Stomach (tissue), 9 donors: Measurements from ENCODE around the gene RARG. TPM values are rescaled to one million over a fixed set of nuclear protein-coding genes. Genes with fewer than 3 reads are reported as not detected.

ENCODE experiments used
- DNase-seq, 2 donors: peaks; one replicate each; pipeline versions ENCODE4 v3.0.0 to v3.0.0-alpha.2; 2013 to 2019
- H3K27ac ChIP-seq, 5 donors: fragments of 200-600 bp in 4 of 5; sonication (generic) in 4 of 5; one replicate each; pipeline ENCODE4 v1.5.1; 2013 to 2019; ENCODE audit warnings: mild to moderate bottlenecking in 1 of 5, moderate library complexity in 1 of 5
- H3K27me3 ChIP-seq, 3 donors: fragments of 200-600 bp; sonication (generic); one replicate each; pipeline ENCODE4 v1.5.1; 2017 to 2019; ENCODE audit warnings: mixed run types in 1 of 3
- H3K36me3 ChIP-seq, 4 donors: fragments of 200-600 bp; sonication (generic); 1 replicate in 3 of 4; 2 replicates in 1 of 4; pipeline ENCODE4 v1.5.1; 2016 to 2019
- H3K4me1 ChIP-seq, 4 donors: fragments of 200-600 bp; sonication (generic); one replicate each; pipeline ENCODE4 v1.5.1; 2016 to 2019
- H3K4me3 ChIP-seq, 4 donors: fragments of 200-600 bp; sonication (generic) in 3 of 4; one replicate each; pipeline ENCODE4 v1.5.1; 2016 to 2019; ENCODE audit warnings: mild to moderate bottlenecking in 1 of 4
- H3K9me3 ChIP-seq, 4 donors: fragments of 200-600 bp; sonication (generic); one replicate each; pipeline ENCODE4 v1.5.1; 2016 to 2019
- CTCF ChIP-seq, 7 experiments: fragments of 450-650 bp in 4 of 7; fragments of 200-600 bp in 3 of 7; sonication (generic) in 3 of 7; IDR thresholded peaks; one replicate each; pipeline ENCODE4 v1.5.1; 2016 to 2019; ENCODE audit warnings: antibody characterized with exemption in 7 of 7, control low read depth in 2 of 7, mild to moderate bottlenecking in 1 of 7
- EP300 ChIP-seq: sonication (generic); formaldehyde crosslinking; IDR thresholded peaks from one replicate; pipeline ENCODE4 v1.6.1; 2017; ENCODE audit warnings: antibody characterized with exemption
- POLR2A ChIP-seq, 4 donors: fragments of 450-650 bp; IDR thresholded peaks; one replicate each; pipeline ENCODE4 v1.6.1; 2016; ENCODE audit warnings: antibody characterized with exemption in 4 of 4, control low read depth in 2 of 4, mild to moderate bottlenecking in 1 of 4, moderate library complexity in 1 of 4
- POLR2AphosphoS5 ChIP-seq, 3 donors: sonication (generic); formaldehyde crosslinking; IDR thresholded peaks; one replicate each; pipeline ENCODE4 v1.6.1; 2016; ENCODE audit warnings: antibody characterized with exemption in 3 of 3
- WGBS, 5 donors: extraction: QIAGEN DNeasy Blood & Tissue Kit in 3 of 5; methylation state at CpG; one replicate each; pipeline versions ENCODE4 v1.1.5 to v1.1.7; 2013 to 2018; 5-methylcytosine and 5-hydroxymethylcytosine counted together
- intact Hi-C: fragments of 100-400 bp; cut with DNase I; formaldehyde crosslinking; loops from one replicate; pipeline ENCODE4 v1.15.1; 2023; ENCODE audit warnings: low total_unique reads
- polyA plus RNA-seq, 3 donors: library from polyadenylated mRNA; stranded (reverse); fragments of 200-250 nt; gene quantifications; one replicate each; pipeline ENCODE4 v1.2.3, GENCODE V29; 2013
- total RNA-seq, 5 donors: library from RNA; depleted of rRNA; stranded (reverse); fragments of >200 nt; gene quantifications; one replicate each; pipeline versions ENCODE4 v1.1.0 to v1.2.3, GENCODE V29; 2014 to 2016
- donor health status: healthy with polysubstance abuse.
- donor health status: Bipolar disorder and iron deficiency.
- donor health status: healthy.

Gene RARG
- total and polyA plus RNA-seq, 8 donors = 2.0 to 37.7 (median 9.6) TPM

DNA sequence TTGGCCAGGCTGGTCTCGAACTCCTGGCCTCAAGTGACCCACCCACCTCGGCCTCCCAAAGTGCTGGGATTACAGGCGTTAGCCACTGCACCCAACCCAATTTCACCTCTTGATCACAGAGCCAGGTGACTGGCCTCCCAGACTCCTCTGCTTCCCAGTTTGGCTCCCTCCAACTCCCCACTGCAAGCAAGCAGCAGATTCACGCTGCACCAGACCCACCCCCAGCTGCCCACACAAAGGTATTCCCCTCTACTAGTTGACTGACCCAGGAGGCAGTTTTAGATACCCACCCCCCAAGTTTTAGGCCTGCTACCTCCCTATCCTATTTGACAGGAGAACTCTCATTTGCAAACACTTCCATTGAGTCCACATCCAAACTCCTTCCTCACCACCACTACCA is 5.2 kb downstream of the RARG start:
- no peak overlapping the region for H3K4me3 ChIP-seq
- WGBS, 5 donors = 87 to 95% (median 88%) methylated on average over 4 of the region's 4 CpGs
- peaks cover 6 to 26% (median 16%) of the 10 kb centered on the region in 4 donors for H3K36me3 ChIP-seq
- peaks cover 0 to 6% (median 0%) of the 10 kb centered on the region in 3 donors for H3K27me3 ChIP-seq
- TF ChIP-seq POLR2A (IDR thresholded peaks at IDR 0.05) (no peak), CTCF (IDR thresholded peaks at IDR 0.05) (no peak), EP300 (no peak), POLR2AphosphoS5 (IDR thresholded peaks at IDR 0.05) (no peak)
- DNase-seq = no peak
- no peaks in the 10 kb centered on the region for H3K9me3 ChIP-seq
- intact Hi-C loops = no loop called here
- peaks cover 43 to 84% (median 65%) of the 10 kb centered on the region in 4 donors for H3K4me1 ChIP-seq
- H3K27ac ChIP-seq = no peak overlapping the region

DNA sequence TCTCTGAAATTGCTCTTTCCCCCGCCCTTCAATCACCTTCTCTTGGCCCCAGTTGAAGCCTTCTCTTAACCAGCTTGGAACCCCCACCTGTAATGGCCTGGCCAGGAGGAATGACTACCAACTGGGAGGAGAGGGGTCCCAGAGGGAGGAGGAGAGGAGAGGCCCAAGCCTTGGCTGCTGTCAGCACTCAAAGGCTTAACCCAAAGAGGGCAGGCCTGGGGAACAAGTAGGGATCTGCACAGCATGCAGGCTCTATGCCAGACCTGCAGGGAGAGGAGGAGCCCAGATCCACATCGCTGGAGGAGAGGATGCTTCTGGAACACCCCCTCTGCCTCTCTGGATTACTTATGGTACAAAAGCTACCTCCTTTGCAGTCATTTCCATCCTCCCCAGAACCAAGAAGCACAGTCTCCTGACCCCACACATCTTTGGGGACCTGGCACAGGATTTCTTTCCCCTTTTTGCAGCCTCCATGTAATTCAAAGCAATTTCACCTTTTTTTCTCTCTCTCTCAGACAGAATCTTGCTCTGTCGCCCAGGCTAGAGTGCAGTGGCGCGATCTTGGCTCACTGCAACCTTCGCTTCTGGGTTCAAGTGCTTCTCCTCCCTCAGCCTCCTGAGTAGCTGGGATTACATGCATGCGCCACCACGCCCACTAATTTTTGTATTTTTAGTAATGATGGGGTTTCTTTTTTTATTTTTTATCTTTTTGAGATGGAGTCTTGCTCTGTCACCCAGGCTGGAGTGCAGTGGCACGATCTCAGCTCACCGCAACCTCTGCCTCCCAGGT is 6.2 kb downstream of the RARG start:
- H3K27ac ChIP-seq = peak overlapping the region in 4 of 5 donors; percentile 96 to 99 (median 98)
- H3K9me3 ChIP-seq = no peaks in the 10 kb centered on the region
- 85 to 92% (median 90%) methylated on average over 10 of the region's 10 CpGs for WGBS, 5 donors
- DNase-seq = peak in 1 of 2 donors; percentile 48
- no peak overlapping the region for H3K4me3 ChIP-seq
- intact Hi-C loops = no loop called here
- TF ChIP-seq POLR2A (IDR thresholded peaks at IDR 0.05) (no peak), CTCF (IDR thresholded peaks at IDR 0.05) (no peak), EP300 (no peak), POLR2AphosphoS5 (IDR thresholded peaks at IDR 0.05) (no peak)
- peaks cover 38 to 76% (median 59%) of the 10 kb centered on the region in 4 donors for H3K4me1 ChIP-seq
- H3K27me3 ChIP-seq = no peaks in the 10 kb centered on the region
- peaks cover 6 to 26% (median 16%) of the 10 kb centered on the region in 4 donors for H3K36me3 ChIP-seq

- peaks cover 6 to 26% (median 16%) of the 10 kb centered on the region in 4 donors for H3K36me3 ChIP-seq
- H3K27ac ChIP-seq = peak overlapping the region in 4 of 5 donors; percentile 96 to 99 (median 98)
- H3K4me1 ChIP-seq = peaks cover 34 to 74% (median 59%) of the 10 kb centered on the region in 4 donors
- TF ChIP-seq CTCF (IDR thresholded peaks at IDR 0.05) = no peak
- TF ChIP-seq EP300 = no peak
- no peak for TF ChIP-seq POLR2A (IDR thresholded peaks at IDR 0.05)
- no peak for TF ChIP-seq POLR2AphosphoS5 (IDR thresholded peaks at IDR 0.05)
- WGBS, 5 donors = 58 to 80% (median 72%) methylated on average over 6 to 10 of the region's 10 CpGs
- intact Hi-C loops = no loop called here
- DNase-seq = peak in 1 of 2 donors; percentile 51
- no peaks in the 10 kb centered on the region for H3K27me3 ChIP-seq
- no peaks in the 10 kb centered on the region for H3K9me3 ChIP-seq
- H3K4me3 ChIP-seq = no peak overlapping the region
Measured at GRCh38 chr12:53224897-53225634, 6.9 kb downstream of the RARG start.

DNA sequence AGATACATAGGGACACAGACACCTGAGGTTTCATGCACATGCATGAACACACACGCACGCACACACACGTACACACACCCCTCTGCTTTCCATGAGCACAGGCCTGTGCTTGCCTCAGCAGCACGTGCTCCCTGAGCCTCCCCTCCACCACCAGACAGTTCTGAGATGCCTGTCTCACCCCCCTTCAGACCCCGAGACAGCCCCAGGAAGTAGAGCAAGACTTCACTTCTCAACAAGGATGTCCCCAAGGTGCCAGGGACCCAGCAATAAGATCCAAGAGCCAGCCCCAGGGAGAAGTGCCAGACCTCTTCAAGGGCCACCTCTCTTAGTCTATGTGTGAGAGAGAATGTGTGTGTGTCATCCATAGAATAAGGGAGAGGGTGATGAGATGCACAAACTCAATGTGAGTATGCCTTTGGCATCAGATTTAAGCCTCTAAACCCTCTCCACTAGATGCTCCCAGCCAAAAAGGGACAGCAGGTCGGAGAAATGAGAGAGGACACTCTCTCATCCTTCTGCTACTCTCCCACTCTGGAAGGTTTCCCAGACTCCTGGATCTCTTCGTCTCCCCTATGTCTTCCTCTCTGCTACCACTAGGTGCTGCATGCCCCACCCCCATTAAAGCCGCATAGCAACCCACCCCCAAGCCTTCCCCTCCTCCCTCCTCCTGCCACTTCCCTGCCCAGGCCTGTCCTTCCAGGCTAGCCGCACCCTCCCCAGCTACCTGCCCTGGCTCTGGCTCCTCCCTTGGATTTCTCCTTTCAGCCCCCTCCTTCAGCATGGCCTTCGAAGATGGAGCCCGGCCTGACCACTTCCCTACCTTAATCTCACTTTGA is 7.7 kb downstream of the RARG start:
- peaks cover 6 to 26% (median 16%) of the 10 kb centered on the region in 4 donors for H3K36me3 ChIP-seq
- 31 to 59% (median 48%) methylated on average over 11 of the region's 11 CpGs for WGBS, 5 donors
- H3K4me1 ChIP-seq = peaks cover 37 to 74% (median 62%) of the 10 kb centered on the region in 4 donors
- DNase-seq = peak in 1 of 2 donors; percentile 78
- no peaks in the 10 kb centered on the region for H3K27me3 ChIP-seq
- intact Hi-C loops = no loop called here
- peak overlapping the region in 4 of 5 donors; percentile 96 to 99 (median 98) for H3K27ac ChIP-seq
- no peaks in the 10 kb centered on the region for H3K9me3 ChIP-seq
- peak in 1 of 7 experiments; percentile 8 for TF ChIP-seq CTCF (IDR thresholded peaks at IDR 0.05)
- no peak for TF ChIP-seq EP300
- TF ChIP-seq POLR2A (IDR thresholded peaks at IDR 0.05) = no peak
- TF ChIP-seq POLR2AphosphoS5 (IDR thresholded peaks at IDR 0.05) = no peak
- H3K4me3 ChIP-seq = no peak overlapping the region
